ENCODE measurements around the gene NPHS1. TPM values are rescaled to one million over a fixed set of nuclear protein-coding genes. Genes with fewer than 3 reads are reported as not detected.

Gene NPHS1
- total RNA-seq, 1 donor from 2014 or later, result not detected

DNA sequence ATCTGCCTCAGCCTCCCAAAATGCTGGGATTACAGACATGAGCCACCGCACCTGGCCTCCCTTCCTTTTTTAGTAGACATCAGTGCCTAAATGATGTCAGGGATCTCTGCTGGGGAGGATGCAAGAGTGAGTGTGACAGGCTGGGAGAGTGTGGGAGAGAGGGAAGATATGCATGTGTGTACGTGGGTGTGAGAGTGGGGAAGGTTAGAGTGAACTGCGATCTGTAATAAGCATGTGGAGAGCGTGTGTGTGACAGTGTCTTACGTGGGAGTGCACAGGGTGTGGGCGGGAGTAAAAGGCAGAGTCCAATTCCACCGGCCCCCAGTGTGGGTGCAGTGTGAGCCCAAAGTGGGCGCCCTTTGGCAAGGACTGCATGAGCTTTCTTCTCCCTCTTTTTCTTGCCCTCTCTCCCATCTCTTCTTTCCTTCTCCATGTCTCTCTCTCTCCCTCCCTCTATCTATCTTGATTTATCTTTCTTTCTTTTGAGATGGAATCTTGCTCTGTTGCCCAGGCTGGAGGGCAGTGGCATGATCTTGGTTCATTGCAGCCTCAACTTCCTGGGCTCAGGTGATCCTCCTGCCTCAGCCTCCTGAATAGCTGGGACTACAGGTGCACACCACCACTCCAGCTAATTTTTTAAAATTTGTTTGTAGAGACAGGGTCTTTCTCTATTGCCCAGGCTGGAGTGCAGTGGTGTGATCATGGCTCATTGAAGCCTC, 893 bp upstream of the NPHS1 start:
- Histone ChIP-seq H3K36me3 (no peaks in the 10 kb centered on the region), H3K27ac (no peak overlapping the region), H3K4me1 (peaks cover 15% of the 10 kb centered on the region), H3K4me3 (no peak overlapping the region), H3K27me3 (peaks cover 10% of the 10 kb centered on the region), H3K9me3 (no peaks in the 10 kb centered on the region)
- TF ChIP-seq, protein P1, sequence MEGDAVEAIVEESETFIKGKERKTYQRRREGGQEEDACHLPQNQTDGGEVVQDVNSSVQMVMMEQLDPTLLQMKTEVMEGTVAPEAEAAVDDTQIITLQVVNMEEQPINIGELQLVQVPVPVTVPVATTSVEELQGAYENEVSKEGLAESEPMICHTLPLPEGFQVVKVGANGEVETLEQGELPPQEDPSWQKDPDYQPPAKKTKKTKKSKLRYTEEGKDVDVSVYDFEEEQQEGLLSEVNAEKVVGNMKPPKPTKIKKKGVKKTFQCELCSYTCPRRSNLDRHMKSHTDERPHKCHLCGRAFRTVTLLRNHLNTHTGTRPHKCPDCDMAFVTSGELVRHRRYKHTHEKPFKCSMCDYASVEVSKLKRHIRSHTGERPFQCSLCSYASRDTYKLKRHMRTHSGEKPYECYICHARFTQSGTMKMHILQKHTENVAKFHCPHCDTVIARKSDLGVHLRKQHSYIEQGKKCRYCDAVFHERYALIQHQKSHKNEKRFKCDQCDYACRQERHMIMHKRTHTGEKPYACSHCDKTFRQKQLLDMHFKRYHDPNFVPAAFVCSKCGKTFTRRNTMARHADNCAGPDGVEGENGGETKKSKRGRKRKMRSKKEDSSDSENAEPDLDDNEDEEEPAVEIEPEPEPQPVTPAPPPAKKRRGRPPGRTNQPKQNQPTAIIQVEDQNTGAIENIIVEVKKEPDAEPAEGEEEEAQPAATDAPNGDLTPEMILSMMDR (IDR thresholded peaks at IDR 0.05), result no peak
- TF ChIP-seq POLR2AphosphoS5 (IDR thresholded peaks at IDR 0.05; ENCODE audit: insufficient read depth in 1 of 2, low read depth in 1 of 2) (no peak), POLR2A (IDR thresholded peaks at IDR 0.05) (no peak)
- DNase-seq (ENCODE audit: extremely low spot score in 2 of 2), result no peak
- intact Hi-C loops (cut with DNase I), result no loop called here

DNA sequence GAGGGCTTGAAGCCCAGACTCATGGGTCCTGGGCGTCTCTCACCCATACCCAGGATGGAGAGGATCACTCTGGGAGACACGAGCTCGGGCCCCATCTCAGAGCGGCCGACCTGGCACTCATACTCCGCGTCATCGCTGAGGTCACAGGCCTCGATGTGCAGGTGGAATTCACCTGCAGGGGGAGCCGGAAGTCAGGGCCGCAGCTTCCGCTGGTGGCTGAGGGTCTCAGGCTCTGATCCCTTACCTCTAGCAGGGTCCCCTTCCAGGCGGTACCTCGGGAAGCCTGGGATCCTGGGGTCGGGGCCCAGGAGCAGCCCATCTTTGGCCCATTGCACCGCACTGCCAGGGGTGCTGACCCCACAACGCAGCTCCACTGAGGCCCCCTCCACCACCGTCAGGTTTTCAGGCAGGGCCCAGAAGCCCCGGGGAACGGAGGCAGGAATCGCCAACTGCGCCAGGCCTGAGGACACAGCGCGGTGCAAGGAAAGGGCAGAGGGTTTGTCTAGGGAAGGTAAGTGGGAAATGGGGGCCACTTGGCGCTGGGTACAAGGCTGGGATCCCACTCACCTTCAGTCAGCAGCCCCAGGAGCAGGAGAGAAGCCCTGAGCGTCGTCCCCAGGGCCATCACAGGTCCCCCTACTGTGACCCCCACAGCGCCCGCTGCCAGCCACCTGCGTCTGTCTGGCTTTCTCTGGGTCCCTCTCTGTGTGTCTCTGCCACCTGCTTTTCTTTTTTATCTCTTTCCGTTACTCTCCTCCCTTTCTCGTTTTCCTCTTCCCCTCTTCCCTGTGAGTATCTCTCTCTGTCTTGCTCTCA, 883 bp downstream of the NPHS1 start:
- TF ChIP-seq, protein P1 (IDR thresholded peaks at IDR 0.05), result no peak
- no peak for TF ChIP-seq POLR2A (IDR thresholded peaks at IDR 0.05)
- no peak for TF ChIP-seq POLR2AphosphoS5 (IDR thresholded peaks at IDR 0.05; ENCODE audit: insufficient read depth in 1 of 2, low read depth in 1 of 2)
- Histone ChIP-seq H3K36me3 (no peaks in the 10 kb centered on the region), H3K9me3 (no peaks in the 10 kb centered on the region), H3K27ac (no peak overlapping the region), H3K4me1 (peaks cover 6% of the 10 kb centered on the region), H3K4me3 (no peak overlapping the region), H3K27me3 (peaks cover 5% of the 10 kb centered on the region)
- DNase-seq (ENCODE audit: extremely low spot score in 2 of 2), result no peak
- intact Hi-C loops (cut with DNase I), result no loop called here

DNA sequence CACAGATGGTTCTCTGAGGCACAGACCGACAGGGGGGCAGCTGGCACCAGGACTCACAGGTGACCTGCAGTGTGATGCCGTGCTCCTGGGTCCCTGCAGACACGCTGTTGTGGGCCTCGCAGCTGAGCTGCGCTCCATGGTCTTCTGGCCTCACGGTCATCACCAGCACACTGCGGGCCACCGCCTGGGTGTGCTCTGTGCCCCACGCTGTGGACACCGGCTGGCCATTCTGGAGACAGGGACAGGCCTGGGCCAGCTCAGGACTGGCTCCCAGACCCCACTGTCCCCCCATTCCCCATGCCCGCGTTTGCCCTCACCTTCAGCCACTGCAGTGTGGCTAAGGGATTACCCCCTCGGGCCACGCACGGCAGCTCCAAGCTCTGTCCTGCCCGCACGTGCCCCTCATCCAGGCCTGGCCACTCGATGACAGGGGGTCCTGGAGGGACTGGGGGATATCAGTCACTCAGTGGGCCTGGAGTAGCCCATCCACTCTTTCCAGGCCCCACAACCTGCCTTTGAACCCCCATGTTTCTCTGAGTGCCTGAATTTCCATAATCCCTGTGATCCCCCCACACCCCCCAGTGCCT, 3.3 kb downstream of the NPHS1 start:
- Histone ChIP-seq H3K4me1 (peaks cover 19% of the 10 kb centered on the region), H3K4me3 (no peak overlapping the region), H3K9me3 (no peaks in the 10 kb centered on the region), H3K27me3 (peaks cover 9% of the 10 kb centered on the region), H3K36me3 (no peaks in the 10 kb centered on the region), H3K27ac (no peak overlapping the region)
- intact Hi-C loops (cut with DNase I), result no loop called here
- DNase-seq (ENCODE audit: extremely low spot score in 2 of 2), result no peak
- no peak for TF ChIP-seq POLR2A (IDR thresholded peaks at IDR 0.05)
- TF ChIP-seq, protein P1 (IDR thresholded peaks at IDR 0.05), result no peak
- no peak for TF ChIP-seq POLR2AphosphoS5 (IDR thresholded peaks at IDR 0.05; ENCODE audit: insufficient read depth in 1 of 2, low read depth in 1 of 2)

DNA sequence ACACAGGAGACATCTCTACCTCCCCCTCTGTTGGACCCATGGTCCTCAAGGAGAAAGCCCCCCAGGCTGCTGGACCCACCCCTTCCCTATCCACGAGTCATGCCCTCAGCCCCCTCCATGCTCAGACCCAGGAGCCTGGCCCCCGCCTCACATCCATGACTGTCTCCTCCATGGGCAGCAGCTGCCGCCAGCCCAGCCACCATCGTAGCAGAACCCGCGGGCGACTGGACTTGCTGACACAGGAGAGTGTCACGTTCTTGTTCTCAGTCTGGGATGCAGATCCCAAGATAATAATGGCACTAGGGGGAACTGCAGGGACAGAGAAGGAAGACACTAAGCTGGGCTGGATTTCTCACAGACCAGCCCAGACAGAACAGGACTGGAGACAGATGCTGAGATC, 3.8 kb downstream of the NPHS1 start:
- TF ChIP-seq POLR2A (IDR thresholded peaks at IDR 0.05) (no peak), POLR2AphosphoS5 (IDR thresholded peaks at IDR 0.05; ENCODE audit: insufficient read depth in 1 of 2, low read depth in 1 of 2) (no peak)
- TF ChIP-seq, protein P1 (IDR thresholded peaks at IDR 0.05), result no peak
- no peak overlapping the region for H3K27ac ChIP-seq
- intact Hi-C loops (cut with DNase I), result no loop called here
- no peaks in the 10 kb centered on the region for H3K9me3 ChIP-seq
- peaks cover 22% of the 10 kb centered on the region for H3K4me1 ChIP-seq
- peaks cover 9% of the 10 kb centered on the region for H3K27me3 ChIP-seq
- no peak for DNase-seq (ENCODE audit: extremely low spot score in 2 of 2)
- no peak overlapping the region for H3K4me3 ChIP-seq
- H3K36me3 ChIP-seq, result no peaks in the 10 kb centered on the region

Measured in vagina (tissue), 2 donors.